Nephron progenitor cell (in vitro differentiated cells): ENCODE results near the gene CHST9.
"Not testable (repeated sequence)": the region's sequence is repeated elsewhere in the genome, so short reads cannot be mapped to it uniquely, and the experiment has no call there.

ENCODE experiments used
- DNase-seq: peaks from one replicate; pipeline ENCODE4 v3.0.0; 2021
- H3K27ac Mint-ChIP-seq: 2 replicates; pipeline ENCODE4 v1.8.0; 2021; ENCODE audit warnings: mild to moderate bottlenecking, moderate library complexity, mixed read lengths
- H3K27me3 Mint-ChIP-seq: 2 replicates; pipeline ENCODE4 v1.8.0; 2021; ENCODE audit warnings: mild to moderate bottlenecking, low read depth, mixed read lengths; ENCODE audit not compliant: poor library complexity
- H3K36me3 Mint-ChIP-seq: 2 replicates; pipeline ENCODE4 v1.8.0; 2021; ENCODE audit warnings: low read depth, mixed read lengths
- H3K4me1 Mint-ChIP-seq: 2 replicates; pipeline ENCODE4 v1.8.0; 2021; ENCODE audit warnings: mixed read lengths
- H3K4me3 Mint-ChIP-seq: 2 replicates; pipeline ENCODE4 v1.8.0; 2021; ENCODE audit warnings: mild to moderate bottlenecking, moderate library complexity, mixed read lengths
- H3K9me3 Mint-ChIP-seq: 2 replicates; pipeline ENCODE4 v1.8.0; 2021; ENCODE audit warnings: mild to moderate bottlenecking, moderate library complexity, mixed read lengths
- CTCF ChIP-seq: fragments of 200-600 bp; sonication (generic); IDR thresholded peaks from 2 replicates; pipeline ENCODE4 v1.5.0; 2021; ENCODE audit warnings: antibody characterized with exemption

The CHST9 gene

GRCh38 chr18:27178424-27178823 is 6.7 kb downstream of the CHST9 start:
- no peak for TF ChIP-seq CTCF
- H3K4me3 Mint-ChIP-seq: no peak overlapping the region
- H3K27ac Mint-ChIP-seq: no peak overlapping the region
- H3K9me3 Mint-ChIP-seq: no peaks in the 10 kb centered on the region
- DNase-seq: no peak
- no peaks in the 10 kb centered on the region for H3K36me3 Mint-ChIP-seq
- H3K4me1 Mint-ChIP-seq: peaks cover 12% of the 10 kb centered on the region
- peaks cover 23% of the 10 kb centered on the region for H3K27me3 Mint-ChIP-seq

- no peak for TF ChIP-seq CTCF
- no peak for DNase-seq
Observed at GRCh38 chr18:27175914-27176313, 9.2 kb downstream of the CHST9 start.

GRCh38 chr18:27175245-27175644 is 9.9 kb downstream of the CHST9 start:
- TF ChIP-seq CTCF: no peak
- Mint-ChIP-seq H3K4me1 (peaks cover 12% of the 10 kb centered on the region), H3K9me3 (no peaks in the 10 kb centered on the region), H3K27ac (no peak overlapping the region), H3K27me3 (no peaks in the 10 kb centered on the region), H3K4me3 (no peak overlapping the region), H3K36me3 (no peaks in the 10 kb centered on the region)
- no peak for DNase-seq

More at GRCh38 chr18:27175914-27176313, 9.2 kb downstream of the CHST9 start:
- H3K27ac Mint-ChIP-seq: no peak overlapping the region
- H3K4me1 Mint-ChIP-seq: peaks cover 12% of the 10 kb centered on the region
- peaks cover 1% of the 10 kb centered on the region for H3K27me3 Mint-ChIP-seq
- no peak overlapping the region for H3K4me3 Mint-ChIP-seq
- H3K9me3 Mint-ChIP-seq: no peaks in the 10 kb centered on the region
- H3K36me3 Mint-ChIP-seq: no peaks in the 10 kb centered on the region

GRCh38 chr18:27171993-27172392 is 13.1 kb downstream of the CHST9 start:
- Mint-ChIP-seq H3K4me1 (peaks cover 12% of the 10 kb centered on the region), H3K4me3 (no peak overlapping the region), H3K9me3 (no peaks in the 10 kb centered on the region), H3K36me3 (no peaks in the 10 kb centered on the region), H3K27me3 (no peaks in the 10 kb centered on the region), H3K27ac (no peak overlapping the region)
- no peak for TF ChIP-seq CTCF
- no peak for DNase-seq

- H3K4me1 Mint-ChIP-seq: no peaks in the 10 kb centered on the region
- H3K27me3 Mint-ChIP-seq: peaks cover 7% of the 10 kb centered on the region
- no peak overlapping the region for H3K4me3 Mint-ChIP-seq
- peaks cover 17% of the 10 kb centered on the region for H3K9me3 Mint-ChIP-seq
- H3K36me3 Mint-ChIP-seq: peaks cover 4% of the 10 kb centered on the region
- no peak overlapping the region for H3K27ac Mint-ChIP-seq
- no peak for TF ChIP-seq CTCF
- no peak for DNase-seq
Observed at GRCh38 chr18:27165412-27165811, 19.7 kb downstream of the CHST9 start.

- no peak overlapping the region for H3K4me3 Mint-ChIP-seq
- no peaks in the 10 kb centered on the region for H3K4me1 Mint-ChIP-seq
- H3K27me3 Mint-ChIP-seq: peaks cover 7% of the 10 kb centered on the region
- TF ChIP-seq CTCF: no peak
- H3K9me3 Mint-ChIP-seq: peaks cover 20% of the 10 kb centered on the region
- peaks cover 4% of the 10 kb centered on the region for H3K36me3 Mint-ChIP-seq
- H3K27ac Mint-ChIP-seq: no peak overlapping the region
- no peak for DNase-seq
Observed at GRCh38 chr18:27164905-27165304, 20.2 kb downstream of the CHST9 start.

- not testable (repeated sequence) for H3K4me3 Mint-ChIP-seq, H3K27me3 Mint-ChIP-seq, H3K36me3 Mint-ChIP-seq, H3K4me1 Mint-ChIP-seq, H3K27ac Mint-ChIP-seq, DNase-seq
- peaks cover 20% of the 10 kb centered on the region for H3K9me3 Mint-ChIP-seq
Observed at GRCh38 chr18:27163197-27163716, 21.9 kb downstream of the CHST9 start.

- peaks cover 31% of the 10 kb centered on the region for H3K9me3 Mint-ChIP-seq
- not testable (repeated sequence) for H3K27ac Mint-ChIP-seq, H3K27me3 Mint-ChIP-seq, DNase-seq, H3K4me3 Mint-ChIP-seq, H3K4me1 Mint-ChIP-seq, H3K36me3 Mint-ChIP-seq
Observed at GRCh38 chr18:27149240-27149639, 35.9 kb downstream of the CHST9 start.
